GM23338 (cell line): ENCODE data around the gene CASP6. TPM values are rescaled to one million over a fixed set of nuclear protein-coding genes. Genes with fewer than 3 reads are reported as not detected.

ENCODE experiments used
- ATAC-seq: fragments of 200-7000 bp; cut with Tn5 transposase; 3 replicates; pipeline ENCODE4 v1.9.1; 2020
- DNase-seq: peaks from one replicate; pipeline ENCODE4 v3.0.0-alpha.2; 2015; ENCODE audit warnings: low spot score
- H2AFZ ChIP-seq: fragments of 200-600 bp; sonication (generic); 2 replicates; pipeline ENCODE4 v1.8.0; 2016; ENCODE audit warnings: antibody characterized with exemption, mild to moderate bottlenecking, moderate library complexity
- H3F3A ChIP-seq: fragments of 200-600 bp; sonication (generic); replicated peaks from 2 replicates; pipeline ENCODE4 v1.8.0; 2017; ENCODE audit warnings: antibody characterized with exemption, mixed run types, low read depth
- H3K27ac ChIP-seq: fragments of 200-600 bp; sonication (generic); 2 replicates; pipeline ENCODE4 v1.6.1; 2016; ENCODE audit warnings: low read depth
- H3K27me3 ChIP-seq: fragments of 200-600 bp; sonication (generic); 2 replicates; pipeline ENCODE4 v1.8.0; 2016; ENCODE audit warnings: mild to moderate bottlenecking, mixed run types, moderate library complexity; ENCODE audit not compliant: insufficient read depth
- H3K36me3 ChIP-seq: fragments of 200-600 bp; sonication (generic); 2 replicates; pipeline ENCODE4 v1.8.0; 2016; ENCODE audit warnings: mild to moderate bottlenecking; ENCODE audit not compliant: insufficient read depth
- H3K4me1 ChIP-seq: fragments of 200-600 bp; sonication (generic); 2 replicates; pipeline ENCODE4 v1.8.0; 2016; ENCODE audit warnings: mild to moderate bottlenecking, moderate library complexity; ENCODE audit not compliant: insufficient read depth
- H3K4me2 ChIP-seq: fragments of 200-600 bp; sonication (generic); 2 replicates; pipeline ENCODE4 v1.7.1; 2017; ENCODE audit warnings: mixed run types
- H3K4me3 ChIP-seq: fragments of 200-600 bp; sonication (generic); 2 replicates; pipeline ENCODE4 v1.6.1; 2016; ENCODE audit warnings: mixed run types
- H3K79me2 ChIP-seq: fragments of 200-600 bp; sonication (generic); replicated peaks from 2 replicates; pipeline ENCODE4 v1.8.0; 2017; ENCODE audit warnings: mild to moderate bottlenecking; ENCODE audit not compliant: insufficient read depth
- H3K9me2 ChIP-seq: fragments of 200-600 bp; sonication (generic); 2 replicates; pipeline ENCODE4 v1.8.0; 2017; ENCODE audit not compliant: insufficient read depth
- H4K20me1 ChIP-seq: fragments of 200-600 bp; sonication (generic); replicated peaks from 2 replicates; pipeline ENCODE4 v1.8.0; 2017; ENCODE audit warnings: mild to moderate bottlenecking; ENCODE audit not compliant: insufficient read depth
- H3K27ac Mint-ChIP-seq: 2 replicates; pipeline ENCODE4 v1.8.0; 2020; ENCODE audit warnings: inconsistent platforms, mild to moderate bottlenecking, moderate library complexity, mixed read lengths
- H3K27me3 Mint-ChIP-seq: 3 replicates; pipeline ENCODE4 v1.8.0; 2022; ENCODE audit warnings: low read depth, mild to moderate bottlenecking, moderate library complexity, mixed read lengths, inconsistent platforms; ENCODE audit not compliant: insufficient read depth, poor library complexity
- H3K36me3 Mint-ChIP-seq: 3 replicates; pipeline ENCODE4 v1.8.0; 2021; ENCODE audit warnings: low read depth, mild to moderate bottlenecking, inconsistent platforms, moderate library complexity, mixed read lengths
- H3K4me1 Mint-ChIP-seq: 3 replicates; pipeline ENCODE4 v1.8.0; 2020; ENCODE audit warnings: mild to moderate bottlenecking, inconsistent platforms, mixed read lengths
- H3K4me3 Mint-ChIP-seq: 3 replicates; pipeline ENCODE4 v1.8.0; 2021; ENCODE audit warnings: moderate library complexity, mild to moderate bottlenecking, inconsistent platforms, mixed read lengths
- H3K9me3 Mint-ChIP-seq: 3 replicates; pipeline ENCODE4 v1.8.0; 2020; ENCODE audit warnings: moderate library complexity, mild to moderate bottlenecking, inconsistent platforms, mixed read lengths
- CREB1 ChIP-seq: fragments of 250-450 bp; sonication (Bioruptor Pico); IDR thresholded peaks from 2 replicates; pipeline ENCODE4 v1.5.0; 2020; ENCODE audit warnings: low read depth, mild to moderate bottlenecking, moderate library complexity
- NANOG ChIP-seq: IDR thresholded peaks from 2 replicates; pipeline ENCODE4 v1.6.1; 2016; ENCODE audit warnings: antibody characterized with exemption, borderline replicate concordance
- POLR2AphosphoS5 ChIP-seq: IDR thresholded peaks from 2 replicates; pipeline ENCODE4 v1.6.1; 2016; ENCODE audit warnings: antibody characterized with exemption, low read depth
- STAT1 ChIP-seq: IDR thresholded peaks from one replicate; pipeline ENCODE4 v1.6.1; 2016; ENCODE audit warnings: antibody characterized with exemption; ENCODE audit not compliant: unreplicated experiment
- ZNF114 ChIP-seq: fragments of 250-450 bp; sonication (Bioruptor Pico); IDR thresholded peaks from 2 replicates; pipeline ENCODE4 v1.5.0; 2020; ENCODE audit warnings: mild to moderate bottlenecking, moderate library complexity
- polyA plus RNA-seq: library from polyadenylated mRNA; unstranded; fragments of >200 nt; fragmentation: Nextera tagmentation; extraction: Ambion mirVana; gene quantifications from 2 replicates; pipeline ENCODE4 v1.2.1, GENCODE V29; 2016
- total RNA-seq: library from RNA; depleted of rRNA; stranded (reverse); fragments of >200 nt; shearing (Covaris generic); gene quantifications from 2 replicates; pipeline ENCODE4 v1.2.3, GENCODE V29; 2014
- TF ChIP-seq, protein P1 (sequence below), 2 experiments: fragments of 200-600 bp in 1 of 2; sonication (generic) in 1 of 2; conservative IDR thresholded peaks; 2 replicates each; pipeline versions ENCODE4 v1.5.1 to v1.6.1; 2016 to 2017; ENCODE audit warnings: antibody characterized with exemption in 2 of 2, low read depth in 2 of 2, mild to moderate bottlenecking in 2 of 2, moderate library complexity in 1 of 2
- TF ChIP-seq, protein P2 (sequence below): fragments of 250-450 bp; sonication (Bioruptor Pico); IDR thresholded peaks from 2 replicates; pipeline ENCODE4 v1.5.0; 2020; ENCODE audit warnings: mild to moderate bottlenecking, moderate library complexity

Gene CASP6
- total and polyA plus RNA-seq, 2 experiments from 2014 or later = 30.5 to 35.4 TPM

DNA sequence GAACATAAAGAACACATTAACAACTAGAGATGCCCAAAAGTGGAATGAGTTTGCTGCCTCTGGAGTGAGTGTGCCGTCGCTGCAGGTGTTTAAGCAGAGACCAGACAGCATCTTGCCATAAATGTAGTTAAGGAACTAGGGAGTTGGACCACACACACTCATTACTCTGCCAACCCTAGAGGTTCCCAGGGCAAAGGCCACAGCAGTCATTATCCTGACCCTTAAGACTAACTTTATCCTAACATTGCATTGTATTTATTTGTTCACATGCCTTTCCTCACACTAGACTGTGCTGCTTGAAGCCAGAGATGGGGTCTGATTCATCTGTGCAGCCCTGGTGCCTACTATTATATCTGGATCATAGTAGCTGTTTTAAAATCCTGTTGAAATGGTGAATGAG lies 43.5 kb upstream of the CASP6 start:
- H3K27me3 Mint-ChIP-seq = no peaks in the 10 kb centered on the region
- Histone ChIP-seq H3K4me3 (no peak overlapping the region), H3K9me2 (no peaks in the 10 kb centered on the region), H3K27ac (no peak overlapping the region), H2AFZ (no peak overlapping the region), H3K36me3 (no peaks in the 10 kb centered on the region), H3K79me2 (no peaks in the 10 kb centered on the region), H3K4me1 (no peaks in the 10 kb centered on the region), H4K20me1 (no peaks in the 10 kb centered on the region), H3F3A (no peaks in the 10 kb centered on the region), H3K4me2 (no peak overlapping the region), H3K27me3 (no peaks in the 10 kb centered on the region)
- no peaks in the 10 kb centered on the region for H3K36me3 Mint-ChIP-seq
- peaks cover 5% of the 10 kb centered on the region; the same call in 2 of the 3 replicates for H3K4me1 Mint-ChIP-seq
- H3K4me3 Mint-ChIP-seq = no peak overlapping the region
- no peak for DNase-seq
- no peaks in the 10 kb centered on the region for H3K9me3 Mint-ChIP-seq
- TF ChIP-seq POLR2AphosphoS5 = no peak
- TF ChIP-seq NANOG = no peak
- TF ChIP-seq CREB1 (CRISPR knock-in tag) = no peak
- TF ChIP-seq, protein P1, sequence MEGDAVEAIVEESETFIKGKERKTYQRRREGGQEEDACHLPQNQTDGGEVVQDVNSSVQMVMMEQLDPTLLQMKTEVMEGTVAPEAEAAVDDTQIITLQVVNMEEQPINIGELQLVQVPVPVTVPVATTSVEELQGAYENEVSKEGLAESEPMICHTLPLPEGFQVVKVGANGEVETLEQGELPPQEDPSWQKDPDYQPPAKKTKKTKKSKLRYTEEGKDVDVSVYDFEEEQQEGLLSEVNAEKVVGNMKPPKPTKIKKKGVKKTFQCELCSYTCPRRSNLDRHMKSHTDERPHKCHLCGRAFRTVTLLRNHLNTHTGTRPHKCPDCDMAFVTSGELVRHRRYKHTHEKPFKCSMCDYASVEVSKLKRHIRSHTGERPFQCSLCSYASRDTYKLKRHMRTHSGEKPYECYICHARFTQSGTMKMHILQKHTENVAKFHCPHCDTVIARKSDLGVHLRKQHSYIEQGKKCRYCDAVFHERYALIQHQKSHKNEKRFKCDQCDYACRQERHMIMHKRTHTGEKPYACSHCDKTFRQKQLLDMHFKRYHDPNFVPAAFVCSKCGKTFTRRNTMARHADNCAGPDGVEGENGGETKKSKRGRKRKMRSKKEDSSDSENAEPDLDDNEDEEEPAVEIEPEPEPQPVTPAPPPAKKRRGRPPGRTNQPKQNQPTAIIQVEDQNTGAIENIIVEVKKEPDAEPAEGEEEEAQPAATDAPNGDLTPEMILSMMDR (conservative IDR thresholded peaks at IDR 0.05; ENCODE audit: low read depth in 2 of 2) = no peak
- TF ChIP-seq, protein P2, sequence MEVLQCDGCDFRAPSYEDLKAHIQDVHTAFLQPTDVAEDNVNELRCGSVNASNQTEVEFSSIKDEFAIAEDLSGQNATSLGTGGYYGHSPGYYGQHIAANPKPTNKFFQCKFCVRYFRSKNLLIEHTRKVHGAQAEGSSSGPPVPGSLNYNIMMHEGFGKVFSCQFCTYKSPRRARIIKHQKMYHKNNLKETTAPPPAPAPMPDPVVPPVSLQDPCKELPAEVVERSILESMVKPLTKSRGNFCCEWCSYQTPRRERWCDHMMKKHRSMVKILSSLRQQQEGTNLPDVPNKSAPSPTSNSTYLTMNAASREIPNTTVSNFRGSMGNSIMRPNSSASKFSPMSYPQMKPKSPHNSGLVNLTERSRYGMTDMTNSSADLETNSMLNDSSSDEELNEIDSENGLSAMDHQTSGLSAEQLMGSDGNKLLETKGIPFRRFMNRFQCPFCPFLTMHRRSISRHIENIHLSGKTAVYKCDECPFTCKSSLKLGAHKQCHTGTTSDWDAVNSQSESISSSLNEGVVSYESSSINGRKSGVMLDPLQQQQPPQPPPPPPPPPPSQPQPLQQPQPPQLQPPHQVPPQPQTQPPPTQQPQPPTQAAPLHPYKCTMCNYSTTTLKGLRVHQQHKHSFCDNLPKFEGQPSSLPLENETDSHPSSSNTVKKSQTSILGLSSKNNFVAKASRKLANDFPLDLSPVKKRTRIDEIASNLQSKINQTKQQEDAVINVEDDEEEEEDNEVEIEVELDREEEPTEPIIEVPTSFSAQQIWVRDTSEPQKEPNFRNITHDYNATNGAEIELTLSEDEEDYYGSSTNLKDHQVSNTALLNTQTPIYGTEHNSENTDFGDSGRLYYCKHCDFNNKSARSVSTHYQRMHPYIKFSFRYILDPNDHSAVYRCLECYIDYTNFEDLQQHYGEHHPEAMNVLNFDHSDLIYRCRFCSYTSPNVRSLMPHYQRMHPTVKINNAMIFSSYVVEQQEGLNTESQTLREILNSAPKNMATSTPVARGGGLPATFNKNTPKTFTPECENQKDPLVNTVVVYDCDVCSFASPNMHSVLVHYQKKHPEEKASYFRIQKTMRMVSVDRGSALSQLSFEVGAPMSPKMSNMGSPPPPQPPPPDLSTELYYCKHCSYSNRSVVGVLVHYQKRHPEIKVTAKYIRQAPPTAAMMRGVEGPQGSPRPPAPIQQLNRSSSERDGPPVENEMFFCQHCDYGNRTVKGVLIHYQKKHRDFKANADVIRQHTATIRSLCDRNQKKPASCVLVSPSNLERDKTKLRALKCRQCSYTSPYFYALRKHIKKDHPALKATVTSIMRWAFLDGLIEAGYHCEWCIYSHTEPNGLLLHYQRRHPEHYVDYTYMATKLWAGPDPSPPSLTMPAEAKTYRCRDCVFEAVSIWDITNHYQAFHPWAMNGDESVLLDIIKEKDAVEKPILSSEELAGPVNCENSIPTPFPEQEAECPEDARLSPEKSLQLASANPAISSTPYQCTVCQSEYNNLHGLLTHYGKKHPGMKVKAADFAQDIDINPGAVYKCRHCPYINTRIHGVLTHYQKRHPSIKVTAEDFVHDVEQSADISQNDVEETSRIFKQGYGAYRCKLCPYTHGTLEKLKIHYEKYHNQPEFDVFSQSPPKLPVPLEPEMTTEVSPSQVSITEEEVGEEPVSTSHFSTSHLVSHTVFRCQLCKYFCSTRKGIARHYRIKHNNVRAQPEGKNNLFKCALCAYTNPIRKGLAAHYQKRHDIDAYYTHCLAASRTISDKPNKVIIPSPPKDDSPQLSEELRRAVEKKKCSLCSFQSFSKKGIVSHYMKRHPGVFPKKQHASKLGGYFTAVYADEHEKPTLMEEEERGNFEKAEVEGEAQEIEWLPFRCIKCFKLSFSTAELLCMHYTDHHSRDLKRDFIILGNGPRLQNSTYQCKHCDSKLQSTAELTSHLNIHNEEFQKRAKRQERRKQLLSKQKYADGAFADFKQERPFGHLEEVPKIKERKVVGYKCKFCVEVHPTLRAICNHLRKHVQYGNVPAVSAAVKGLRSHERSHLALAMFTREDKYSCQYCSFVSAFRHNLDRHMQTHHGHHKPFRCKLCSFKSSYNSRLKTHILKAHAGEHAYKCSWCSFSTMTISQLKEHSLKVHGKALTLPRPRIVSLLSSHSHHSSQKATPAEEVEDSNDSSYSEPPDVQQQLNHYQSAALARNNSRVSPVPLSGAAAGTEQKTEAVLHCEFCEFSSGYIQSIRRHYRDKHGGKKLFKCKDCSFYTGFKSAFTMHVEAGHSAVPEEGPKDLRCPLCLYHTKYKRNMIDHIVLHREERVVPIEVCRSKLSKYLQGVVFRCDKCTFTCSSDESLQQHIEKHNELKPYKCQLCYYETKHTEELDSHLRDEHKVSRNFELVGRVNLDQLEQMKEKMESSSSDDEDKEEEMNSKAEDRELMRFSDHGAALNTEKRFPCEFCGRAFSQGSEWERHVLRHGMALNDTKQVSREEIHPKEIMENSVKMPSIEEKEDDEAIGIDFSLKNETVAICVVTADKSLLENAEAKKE (CRISPR knock-in tag) = no peak
- no peak for TF ChIP-seq ZNF114 (CRISPR knock-in tag)
- no peak for TF ChIP-seq STAT1
- no peak for ATAC-seq
- H3K27ac Mint-ChIP-seq = no peak overlapping the region
